Measurements from ENCODE around the gene MCRS1. TPM values are rescaled to one million over a fixed set of nuclear protein-coding genes. Genes with fewer than 3 reads are reported as not detected.

Gene MCRS1
- total RNA-seq, 1 donor from 2014 or later = 62.7 TPM

DNA sequence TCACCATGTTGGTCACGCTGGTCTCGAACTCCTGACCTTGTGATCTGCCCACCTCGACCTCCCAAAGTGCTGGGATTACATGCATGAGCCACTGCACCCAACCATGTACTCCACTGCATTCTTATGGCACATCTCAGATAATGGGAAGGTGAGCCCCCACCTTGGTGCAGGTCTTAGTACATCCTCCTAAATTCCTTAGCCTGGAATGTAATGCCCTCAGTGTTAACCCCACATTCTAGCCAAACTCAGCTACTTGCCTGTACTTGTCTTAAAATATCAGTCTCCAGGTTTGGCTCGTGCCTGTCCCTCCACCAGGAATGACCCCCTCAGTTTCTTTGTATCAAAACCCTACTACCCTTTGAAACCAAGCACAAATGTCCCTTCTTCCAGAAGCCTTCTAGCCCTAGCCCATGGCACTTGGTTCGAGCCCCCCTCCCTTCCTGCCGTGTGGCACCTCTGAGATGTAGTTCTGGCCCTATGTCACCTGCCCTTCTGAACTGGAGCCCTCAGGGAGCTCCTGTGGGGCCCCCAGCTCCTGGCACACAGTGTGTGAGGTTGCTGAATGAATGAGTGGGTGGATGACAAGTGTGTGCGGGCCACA, 20.8 kb downstream of the MCRS1 start:
- Histone ChIP-seq H3K27me3 (ENCODE audit: control insufficient read depth, insufficient read depth, low read length) (peaks cover 13% of the 10 kb centered on the region), H3K36me3 (ENCODE audit: control insufficient read depth, insufficient read depth, low read length) (no peaks in the 10 kb centered on the region), H3K4me3 (ENCODE audit: low read depth, low read length) (no peak overlapping the region)
- FAIRE-seq (no peak), DNase-seq (ENCODE audit: low read depth) (peak; percentile 44)
- no peak for TF ChIP-seq CTCF (IDR thresholded peaks at IDR 0.05; ENCODE audit: insufficient read depth, low read length, severe bottlenecking)

- TF ChIP-seq CTCF (IDR thresholded peaks at IDR 0.05; ENCODE audit: insufficient read depth, low read length, severe bottlenecking) = no peak
- DNase-seq (ENCODE audit: low read depth) = no peak
- Histone ChIP-seq H3K36me3 (ENCODE audit: control insufficient read depth, insufficient read depth, low read length) (no peaks in the 10 kb centered on the region), H3K4me3 (ENCODE audit: low read depth, low read length) (no peak overlapping the region), H3K27me3 (ENCODE audit: control insufficient read depth, insufficient read depth, low read length) (peaks cover 13% of the 10 kb centered on the region)
- FAIRE-seq = no peak
Measured at GRCh38 chr12:49546481-49546880, 21.5 kb downstream of the MCRS1 start.

- Histone ChIP-seq H3K4me3 (ENCODE audit: low read depth, low read length) (no peak overlapping the region), H3K36me3 (ENCODE audit: control insufficient read depth, insufficient read depth, low read length) (no peaks in the 10 kb centered on the region), H3K27me3 (ENCODE audit: control insufficient read depth, insufficient read depth, low read length) (peaks cover 13% of the 10 kb centered on the region)
- no peak for FAIRE-seq
- DNase-seq (ENCODE audit: low read depth) = no peak
- no peak for TF ChIP-seq CTCF (IDR thresholded peaks at IDR 0.05; ENCODE audit: insufficient read depth, low read length, severe bottlenecking)
Measured at GRCh38 chr12:49545815-49546214, 22.1 kb downstream of the MCRS1 start.

- H3K4me3 ChIP-seq (ENCODE audit: low read depth, low read length) = no peak overlapping the region
- FAIRE-seq = no peak
- H3K27me3 ChIP-seq (ENCODE audit: control insufficient read depth, insufficient read depth, low read length) = peaks cover 18% of the 10 kb centered on the region
- no peak for TF ChIP-seq CTCF (IDR thresholded peaks at IDR 0.05; ENCODE audit: insufficient read depth, low read length, severe bottlenecking)
- no peaks in the 10 kb centered on the region for H3K36me3 ChIP-seq (ENCODE audit: control insufficient read depth, insufficient read depth, low read length)
- DNase-seq (ENCODE audit: low read depth) = no peak
Measured at GRCh38 chr12:49543914-49544815, 23.8 kb downstream of the MCRS1 start.

GRCh38 chr12:49543221-49543913, 24.6 kb downstream of the MCRS1 start:
- no peaks in the 10 kb centered on the region for H3K36me3 ChIP-seq (ENCODE audit: control insufficient read depth, insufficient read depth, low read length)
- H3K27me3 ChIP-seq (ENCODE audit: control insufficient read depth, insufficient read depth, low read length) = peaks cover 13% of the 10 kb centered on the region
- TF ChIP-seq CTCF (IDR thresholded peaks at IDR 0.05; ENCODE audit: insufficient read depth, low read length, severe bottlenecking) = no peak
- FAIRE-seq = no peak
- no peak for DNase-seq (ENCODE audit: low read depth)
- no peak overlapping the region for H3K4me3 ChIP-seq (ENCODE audit: low read depth, low read length)
